Islet of Langerhans (tissue), 1 donor: ENCODE results near the gene WTAP.
"Not testable (repeated sequence)": the region's sequence is repeated elsewhere in the genome, so short reads cannot be mapped to it uniquely, and the experiment has no call there.

Experiments used
- FAIRE-seq: peaks from one replicate; lab custom pipeline; 2011; peaks lifted over from hg19 to GRCh38; lab: Jason Lieb, UNC

WTAP gene

DNA sequence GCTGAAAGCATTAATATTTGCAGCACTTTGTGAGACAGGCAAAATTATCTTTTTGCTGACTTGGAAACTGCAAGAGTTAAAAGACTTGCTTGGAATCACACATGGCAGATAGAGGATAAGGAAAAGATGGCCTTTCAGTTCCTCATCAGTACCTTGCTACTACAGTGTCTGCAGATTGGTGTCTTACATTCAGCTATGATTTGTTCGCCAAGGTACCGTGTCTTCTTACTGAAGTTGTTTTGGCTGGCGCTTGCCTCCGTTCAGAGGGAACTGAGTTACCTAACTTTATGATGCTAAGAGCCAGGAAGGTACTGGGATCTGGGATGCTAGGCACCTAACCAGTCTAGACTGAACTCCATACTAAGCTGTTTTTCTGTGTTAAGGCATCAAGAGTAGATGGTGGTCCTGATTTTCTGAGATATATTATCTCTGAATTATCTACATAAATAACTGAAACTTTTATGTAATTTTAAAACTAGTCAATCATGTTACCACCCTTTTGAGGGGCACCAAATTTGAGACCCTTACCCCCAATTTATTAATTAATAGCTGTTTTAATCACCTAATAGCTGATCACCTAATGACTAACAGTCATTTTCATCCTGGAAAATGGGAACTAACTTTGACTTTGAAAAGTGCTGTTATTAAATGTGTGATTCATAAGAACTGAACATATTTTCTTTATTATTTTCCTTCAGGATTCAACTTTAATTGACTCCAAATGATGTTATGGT is 2.5 kb downstream of the WTAP start:
- FAIRE-seq: no peak

- FAIRE-seq: no peak
Observed at GRCh38 chr6:159730332-159730676, 3.0 kb downstream of the WTAP start.

DNA sequence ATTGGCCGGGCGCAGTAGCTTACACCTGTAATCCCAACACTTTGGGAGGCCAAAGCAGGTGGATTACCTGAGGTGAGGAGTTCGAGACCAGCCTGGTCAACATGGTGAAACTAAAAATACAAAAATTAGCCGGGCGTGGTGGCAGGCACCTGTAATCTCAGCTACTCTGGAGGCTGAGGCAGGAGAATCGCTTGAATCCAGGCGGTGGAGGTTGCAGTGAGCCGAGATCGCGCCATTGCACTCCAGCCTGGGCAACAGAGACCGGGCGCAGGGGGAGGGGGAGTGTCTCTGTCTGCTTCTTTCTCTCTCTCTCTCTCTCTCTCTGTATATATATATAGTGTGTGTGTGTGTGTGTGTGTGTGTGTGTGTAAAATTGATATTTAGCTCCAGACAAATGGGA is 5.2 kb downstream of the WTAP start:
- FAIRE-seq: not testable (repeated sequence)

- not testable (repeated sequence) for FAIRE-seq
Observed at GRCh38 chr6:159733395-159733794, 6.1 kb downstream of the WTAP start.

DNA sequence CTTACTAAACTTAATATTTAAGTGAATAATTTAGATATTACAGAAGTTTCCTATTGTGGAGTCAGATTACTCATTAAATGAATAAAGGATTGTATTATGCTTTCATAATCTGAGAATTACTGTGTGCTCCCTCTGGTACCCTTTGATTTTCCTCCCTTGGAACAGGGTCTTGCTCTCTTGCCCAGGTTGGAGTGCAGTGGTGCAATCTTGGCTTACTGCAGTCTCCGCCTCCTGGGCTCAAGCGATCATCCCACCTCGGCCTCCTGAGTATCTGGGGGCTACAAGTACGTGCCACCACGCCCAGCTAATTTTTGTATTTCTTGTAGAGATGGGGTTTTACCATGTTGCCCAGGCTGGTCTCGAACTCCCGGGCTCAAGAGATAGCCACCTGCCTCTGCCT is 9.6 kb downstream of the WTAP start:
- FAIRE-seq: no peak

GRCh38 chr6:159739341-159739740 is 12.0 kb downstream of the WTAP start:
- peak; percentile 58 for FAIRE-seq

DNA sequence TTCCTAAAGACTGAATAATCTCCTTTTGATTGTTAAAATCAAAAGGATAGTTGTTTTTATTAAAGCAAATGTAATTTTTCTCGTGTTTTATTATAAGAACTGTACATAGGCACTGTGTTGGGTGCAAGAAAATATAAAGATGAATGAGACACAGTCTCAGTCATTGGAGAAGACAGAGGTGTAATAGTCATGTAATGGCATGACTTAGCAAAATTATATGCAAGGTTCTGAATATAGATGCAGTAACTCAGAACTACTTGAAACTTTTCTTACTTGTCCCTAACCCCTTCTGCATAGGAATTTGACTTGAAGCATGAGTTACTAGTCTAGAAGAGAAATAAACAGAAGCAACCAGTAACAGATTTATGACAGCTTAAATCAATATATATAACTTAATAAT is 14.9 kb downstream of the WTAP start:
- peak; percentile 85 for FAIRE-seq

DNA sequence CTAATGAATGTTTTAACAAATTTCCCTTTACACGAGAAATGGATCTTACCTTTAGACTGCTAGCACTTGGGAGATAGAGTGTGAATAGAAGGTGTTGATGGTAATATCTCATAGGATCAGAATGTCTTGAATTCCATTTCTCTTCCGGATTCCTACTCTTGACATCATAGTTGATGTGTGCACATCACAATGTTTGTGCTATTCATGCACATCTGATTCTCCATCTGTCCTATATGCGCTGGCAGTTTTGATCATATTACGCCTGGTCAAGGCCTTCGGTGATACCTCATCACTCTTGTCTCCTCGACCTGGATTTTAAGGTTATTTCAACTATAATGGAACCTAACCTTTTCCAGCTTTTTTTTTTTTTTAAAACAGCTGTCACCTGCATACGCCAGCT is 17.8 kb downstream of the WTAP start:
- FAIRE-seq: no peak

DNA sequence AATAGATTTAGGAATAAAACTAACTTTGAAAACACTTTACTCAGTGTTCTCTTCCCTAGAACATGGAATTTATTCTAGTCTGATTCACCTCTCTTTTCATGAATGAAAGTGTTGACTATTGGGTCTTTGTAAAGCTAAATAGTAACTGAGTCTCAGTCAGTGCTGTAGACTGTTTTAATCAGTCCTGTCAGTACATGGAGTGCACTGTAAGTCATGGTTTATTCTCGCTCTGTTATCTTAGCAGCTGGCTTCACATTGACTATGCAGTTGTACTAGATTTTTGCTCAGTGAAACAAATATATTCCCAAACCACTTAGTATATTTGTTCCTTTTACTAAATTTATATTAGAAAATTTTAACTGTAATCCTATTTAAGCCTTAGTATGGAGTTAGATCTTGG is 19.5 kb downstream of the WTAP start:
- FAIRE-seq: no peak

- not testable (repeated sequence) for FAIRE-seq
Observed at GRCh38 chr6:159748127-159748526, 20.8 kb downstream of the WTAP start.

- no peak for FAIRE-seq
Observed at GRCh38 chr6:159751448-159751847, 24.1 kb downstream of the WTAP start.

GRCh38 chr6:159753081-159753872 is 26.0 kb downstream of the WTAP start:
- FAIRE-seq: peak; percentile 58

DNA sequence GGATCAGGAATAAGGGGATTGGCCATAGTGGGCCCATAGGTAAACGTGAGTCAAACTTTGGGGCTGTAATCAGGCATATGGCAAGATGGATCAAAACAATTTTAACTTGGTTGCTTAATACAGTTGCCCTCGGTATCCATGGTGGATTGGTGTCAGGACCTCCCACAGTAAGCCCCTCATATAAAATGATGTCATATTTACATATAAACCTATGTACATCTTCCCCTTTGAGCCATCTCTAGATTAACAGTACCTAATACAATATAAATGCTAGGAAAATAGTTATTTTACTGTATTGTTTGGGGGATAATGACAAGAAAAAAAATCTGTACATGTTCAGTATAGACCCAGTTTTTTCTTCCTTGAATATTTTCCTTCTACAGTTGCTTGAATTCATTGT is 27.1 kb downstream of the WTAP start:
- FAIRE-seq: no peak

DNA sequence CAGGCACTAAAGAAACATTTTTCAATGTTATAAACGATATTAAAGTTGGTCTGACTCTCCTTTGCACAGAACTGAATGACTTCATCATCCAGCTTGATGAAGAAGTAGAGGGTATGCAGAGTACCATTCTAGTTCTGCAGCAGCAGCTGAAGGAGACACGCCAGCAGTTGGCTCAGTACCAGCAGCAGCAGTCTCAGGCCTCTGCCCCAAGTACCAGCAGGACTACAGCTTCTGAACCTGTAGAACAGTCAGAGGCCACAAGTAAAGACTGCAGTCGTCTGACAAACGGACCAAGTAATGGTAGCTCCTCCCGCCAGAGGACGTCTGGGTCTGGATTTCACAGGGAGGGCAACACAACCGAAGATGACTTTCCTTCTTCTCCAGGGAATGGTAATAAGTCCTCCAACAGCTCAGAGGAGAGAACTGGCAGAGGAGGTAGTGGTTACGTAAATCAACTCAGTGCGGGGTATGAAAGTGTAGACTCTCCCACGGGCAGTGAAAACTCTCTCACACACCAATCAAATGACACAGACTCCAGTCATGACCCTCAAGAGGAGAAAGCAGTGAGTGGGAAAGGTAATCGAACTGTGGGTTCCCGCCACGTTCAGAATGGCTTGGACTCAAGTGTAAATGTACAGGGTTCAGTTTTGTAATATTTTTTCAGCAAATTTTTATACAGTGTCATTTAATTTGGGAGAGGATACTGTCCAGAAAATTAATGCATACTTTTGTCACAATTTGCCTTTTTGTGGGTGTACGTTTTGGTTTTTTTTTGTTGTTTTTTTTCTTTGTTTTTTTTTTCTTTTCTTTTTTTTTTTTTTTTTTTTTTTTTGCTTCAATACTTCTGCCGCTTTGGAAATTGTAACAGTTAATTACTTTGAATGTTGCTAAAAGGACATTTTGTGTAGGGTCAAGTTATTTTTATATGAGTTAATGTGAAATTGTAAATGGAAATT is 27.9 kb downstream of the WTAP start:
- no peak for FAIRE-seq

DNA sequence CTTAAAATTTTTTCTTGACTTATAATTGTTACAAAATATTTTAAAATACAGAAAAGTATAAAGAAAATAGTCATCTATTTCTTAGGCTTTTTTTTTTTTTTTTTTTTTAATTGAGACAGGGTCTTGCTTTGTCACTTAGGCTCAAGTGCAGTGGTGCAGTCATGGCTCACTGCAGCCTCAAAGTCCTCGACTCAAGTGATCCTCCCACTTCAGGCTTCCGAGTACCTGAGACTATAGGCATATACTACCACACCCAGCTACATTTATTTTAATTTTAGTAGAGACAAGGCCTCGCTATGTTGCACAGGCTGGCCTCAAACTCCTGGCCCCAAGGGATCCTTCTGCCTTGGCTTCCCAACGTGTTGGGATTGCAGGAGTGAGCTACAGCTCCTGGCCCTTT is 29.2 kb downstream of the WTAP start:
- FAIRE-seq: no peak

DNA sequence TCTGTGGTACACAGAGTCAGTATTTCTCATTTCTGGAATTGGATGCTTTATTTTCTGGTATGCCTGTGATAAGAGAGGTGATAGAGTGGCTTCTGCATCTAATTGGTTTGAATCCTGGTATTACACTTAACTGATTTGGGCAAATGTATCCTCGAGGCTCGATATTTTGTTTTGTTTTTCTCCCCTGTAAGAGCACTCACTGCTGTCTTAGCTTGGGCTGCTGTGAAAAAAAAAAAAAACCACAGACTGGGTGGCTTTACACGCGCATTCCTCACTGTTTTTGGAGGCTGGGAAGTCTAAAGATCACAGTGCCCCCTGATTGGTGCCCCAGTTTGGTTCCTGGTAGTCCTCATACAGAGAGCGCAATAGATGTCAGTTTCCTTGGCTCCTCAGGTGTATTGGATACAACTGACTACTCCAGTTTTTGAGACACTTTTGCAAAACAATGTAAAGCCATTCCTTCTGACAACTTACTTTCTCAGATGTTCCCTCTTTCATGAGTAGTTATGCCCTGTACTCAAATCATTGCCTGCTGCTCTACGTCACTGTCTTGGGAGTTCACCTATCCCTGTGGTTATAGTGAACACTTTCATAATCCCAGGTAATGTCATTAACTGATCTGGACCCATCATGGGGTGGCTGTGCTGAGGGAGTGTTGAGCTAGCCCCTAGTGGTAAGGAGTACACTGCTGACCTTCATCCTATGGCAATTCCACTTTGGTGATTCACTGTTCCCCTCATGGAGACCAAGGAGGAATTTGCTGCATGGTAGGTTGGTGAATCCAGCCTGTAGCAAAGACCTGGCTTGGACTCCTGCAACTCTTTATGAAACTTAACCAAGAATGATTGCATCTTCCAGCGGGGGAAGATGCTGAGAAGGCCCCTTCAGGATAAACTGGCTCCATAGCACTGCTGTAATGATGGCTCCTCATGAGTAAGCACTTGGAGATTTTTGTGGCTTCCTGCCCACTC is 31.0 kb downstream of the WTAP start:
- no peak for FAIRE-seq

- no peak for FAIRE-seq
Observed at GRCh38 chr6:159759645-159760044, 32.3 kb downstream of the WTAP start.

GRCh38 chr6:159760602-159761057 is 33.3 kb downstream of the WTAP start:
- FAIRE-seq: no peak

GRCh38 chr6:159761129-159761872 is 34.0 kb downstream of the WTAP start:
- FAIRE-seq: no peak

DNA sequence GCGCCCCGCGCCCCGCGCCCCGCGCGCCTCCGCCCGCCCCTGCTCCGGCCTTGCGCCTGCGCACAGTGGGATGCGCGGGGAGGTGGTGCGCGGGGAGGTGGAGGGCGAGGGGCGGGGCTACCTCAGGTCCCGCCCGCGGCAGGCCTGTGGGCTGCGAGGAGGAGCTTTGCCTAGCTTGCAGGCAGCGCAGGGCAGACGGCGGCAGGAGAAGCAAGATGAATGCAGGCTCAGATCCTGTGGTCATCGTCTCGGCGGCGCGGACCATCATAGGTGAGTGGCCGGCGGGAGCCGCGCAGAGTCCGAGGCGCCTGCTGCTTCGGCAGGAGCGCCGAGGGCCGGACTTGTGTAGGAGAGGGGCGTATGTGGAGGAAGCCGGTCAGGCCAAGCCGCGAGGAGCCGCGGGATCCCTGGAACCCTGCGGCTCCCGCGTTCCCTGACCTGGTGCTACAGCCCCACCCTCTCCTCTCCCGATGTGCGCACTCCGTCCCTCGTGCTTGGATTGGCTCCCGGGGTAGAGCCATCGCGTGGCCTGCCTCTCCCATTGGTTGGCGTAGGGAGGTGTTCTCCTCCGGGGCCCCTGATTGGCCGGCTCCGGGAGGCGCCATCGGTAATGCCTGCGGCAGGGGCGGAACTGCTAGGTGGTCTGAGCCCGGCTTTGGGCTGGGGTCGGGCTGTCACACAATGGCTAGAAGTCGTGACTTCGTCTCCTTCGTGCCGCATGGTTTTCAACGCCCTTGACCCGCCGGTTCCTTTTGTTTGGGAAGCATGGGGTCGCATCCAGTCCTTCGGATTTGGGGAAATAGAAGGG is 34.8 kb downstream of the WTAP start, which contains the start of gene ACAT2:
TSS of gene ACAT2 (plus strand) at position 173 of the 808 bp plus-strand sequence. CDS start at position 216, 43 bp downstream.
- no peak for FAIRE-seq
